SK-N-MC (cell line): ENCODE measurements around the gene MT1E.

ENCODE experiments used
- EZH2 ChIP-seq: fragments of 200-600 bp; sonication (generic); IDR thresholded peaks from one replicate; pipeline ENCODE4 v1.6.1; 2017; ENCODE audit warnings: antibody characterized with exemption
- FOXP2 ChIP-seq: optimal IDR thresholded peaks from 2 replicates; pipeline ENCODE3; 2011; ENCODE audit warnings: mild to moderate bottlenecking, moderate library complexity; ENCODE audit not compliant: insufficient read depth; ENCODE audit errors: extremely low read length, control extremely low read depth
- POLR2AphosphoS5 ChIP-seq: IDR thresholded peaks from 2 replicates; pipeline ENCODE4 v1.6.1; 2012; ENCODE audit warnings: mild to moderate bottlenecking, low read depth, low read length, borderline replicate concordance

DNA sequence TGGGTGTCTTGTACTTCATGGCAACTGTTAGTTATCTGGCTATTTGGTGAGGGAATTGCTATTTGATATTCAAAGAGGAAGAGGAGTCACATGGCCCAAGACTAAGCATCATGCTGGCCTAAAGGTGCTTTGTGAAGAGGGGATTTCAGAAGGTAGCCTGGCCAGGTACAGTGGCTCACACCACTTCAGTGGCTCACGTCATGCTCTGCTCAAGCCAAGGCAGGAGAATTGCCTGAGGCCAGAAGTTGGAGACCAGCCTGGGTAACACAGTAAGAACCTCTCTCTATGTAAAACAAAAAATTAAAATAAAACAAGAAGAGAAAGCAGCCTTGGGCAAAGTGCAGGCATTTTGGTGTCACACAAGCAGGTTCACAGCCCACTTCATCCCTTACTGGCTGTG lies 19.7 kb downstream of the MT1E start:
- no peak for TF ChIP-seq EZH2
- TF ChIP-seq POLR2AphosphoS5: no peak
- no peak for TF ChIP-seq FOXP2
